Mesothelial cell of epicardium (in vitro differentiated cells): ENCODE measurements around the gene FANCC. TPM values are rescaled to one million over a fixed set of nuclear protein-coding genes. Genes with fewer than 3 reads are reported as not detected.
A peak's percentile ranks its signal among the peaks of the same experiment; 100 is the strongest.

Experiments
- DNase-seq, 2 experiments: peaks; one replicate each; pipeline ENCODE4 v3.0.0; 2021; ENCODE audit warnings: low spot score in 2 of 2; ENCODE audit not compliant: unreplicated experiment in 2 of 2
- H3K27ac Mint-ChIP-seq: 2 replicates; pipeline ENCODE4 v1.8.0; 2021; ENCODE audit warnings: mixed read lengths
- H3K27me3 Mint-ChIP-seq: 2 replicates; pipeline ENCODE4 v1.8.0; 2021; ENCODE audit warnings: low read depth, mixed read lengths
- H3K36me3 Mint-ChIP-seq: 2 replicates; pipeline ENCODE4 v1.8.0; 2021; ENCODE audit warnings: mixed read lengths
- H3K4me1 Mint-ChIP-seq: 2 replicates; pipeline ENCODE4 v1.8.0; 2021; ENCODE audit warnings: mixed read lengths
- H3K4me3 Mint-ChIP-seq: 2 replicates; pipeline ENCODE4 v1.8.0; 2021; ENCODE audit warnings: mild to moderate bottlenecking, moderate library complexity, mixed read lengths
- H3K9me3 Mint-ChIP-seq: 2 replicates; pipeline ENCODE4 v1.8.0; 2021; ENCODE audit warnings: mixed read lengths
- CTCF ChIP-seq: fragments of 200-600 bp; sonication (generic); IDR thresholded peaks from one replicate; pipeline ENCODE4 v1.5.0; 2021; ENCODE audit warnings: antibody characterized with exemption; ENCODE audit not compliant: unreplicated experiment
- total RNA-seq: library from RNA; stranded (reverse); gene quantifications from 3 replicates; pipeline ENCODE4 v1.2.1, GENCODE V29; 2021

Gene FANCC
- total RNA-seq, 1 donor from 2014 or later, result 22.5 TPM

GRCh38 chr9:95087659-95088242 lies 229.8 kb downstream of the FANCC start:
- DNase-seq, result no peak
- Mint-ChIP-seq H3K27ac (no peak overlapping the region), H3K9me3 (no peaks in the 10 kb centered on the region), H3K4me3 (no peak overlapping the region), H3K36me3 (peaks cover 33% of the 10 kb centered on the region), H3K27me3 (no peaks in the 10 kb centered on the region), H3K4me1 (peaks cover 30% of the 10 kb centered on the region)
- TF ChIP-seq CTCF, result no peak

- DNase-seq, result no peak
- H3K4me3 Mint-ChIP-seq, result no peak overlapping the region
- no peaks in the 10 kb centered on the region for H3K9me3 Mint-ChIP-seq
- no peaks in the 10 kb centered on the region for H3K27me3 Mint-ChIP-seq
- H3K4me1 Mint-ChIP-seq, result peaks cover 20% of the 10 kb centered on the region
- H3K36me3 Mint-ChIP-seq, result peaks cover 41% of the 10 kb centered on the region
- no peak for TF ChIP-seq CTCF
- H3K27ac Mint-ChIP-seq, result peak overlapping the region; percentile 77
Measured at GRCh38 chr9:95086564-95086955, 230.9 kb downstream of the FANCC start.

- Mint-ChIP-seq H3K27me3 (no peaks in the 10 kb centered on the region), H3K4me1 (peaks cover 14% of the 10 kb centered on the region), H3K36me3 (peaks cover 41% of the 10 kb centered on the region), H3K27ac (no peak overlapping the region), H3K4me3 (no peak overlapping the region), H3K9me3 (no peaks in the 10 kb centered on the region)
- TF ChIP-seq CTCF, result no peak
- peak in 1 of 2 experiments; percentile 12 for DNase-seq
Measured at GRCh38 chr9:95085861-95086563, 231.5 kb downstream of the FANCC start.

- no peak for TF ChIP-seq CTCF
- DNase-seq, result peak in 1 of 2 experiments; percentile 1
- Mint-ChIP-seq H3K27ac (no peak overlapping the region), H3K27me3 (no peaks in the 10 kb centered on the region), H3K4me3 (no peak overlapping the region), H3K36me3 (peaks cover 41% of the 10 kb centered on the region), H3K9me3 (no peaks in the 10 kb centered on the region), H3K4me1 (peaks cover 9% of the 10 kb centered on the region)
Measured at GRCh38 chr9:95085036-95085770, 232.3 kb downstream of the FANCC start.

GRCh38 chr9:95084254-95084934 lies 233.1 kb downstream of the FANCC start:
- Mint-ChIP-seq H3K4me1 (peaks cover 6% of the 10 kb centered on the region), H3K9me3 (no peaks in the 10 kb centered on the region), H3K36me3 (peaks cover 41% of the 10 kb centered on the region), H3K27ac (no peak overlapping the region), H3K4me3 (no peak overlapping the region), H3K27me3 (no peaks in the 10 kb centered on the region)
- TF ChIP-seq CTCF, result no peak
- DNase-seq, result no peak
